HL-60 (cell line): ENCODE measurements around the gene RAB31.

ENCODE experiments used
- GABPA ChIP-seq: IDR thresholded peaks from 2 replicates; pipeline ENCODE4 v1.6.1; 2012; ENCODE audit warnings: low read depth
- POLR2AphosphoS5 ChIP-seq: IDR thresholded peaks from 2 replicates; pipeline ENCODE4 v1.6.1; 2012; ENCODE audit warnings: low read depth
- SPI1 ChIP-seq: IDR thresholded peaks from 2 replicates; pipeline ENCODE4 v1.6.1; 2012; ENCODE audit warnings: low read depth, mild to moderate bottlenecking, borderline replicate concordance
- TF ChIP-seq, protein P1 (sequence below): IDR thresholded peaks from 2 replicates; pipeline ENCODE4 v1.6.1; 2012; ENCODE audit warnings: low read depth; ENCODE audit not compliant: insufficient replicate concordance
- TF ChIP-seq, protein P2 (sequence below): IDR thresholded peaks from one replicate; pipeline ENCODE4 v1.5.1; 2011; ENCODE audit warnings: low read length, control low read depth, inconsistent platforms; ENCODE audit not compliant: insufficient read depth

DNA sequence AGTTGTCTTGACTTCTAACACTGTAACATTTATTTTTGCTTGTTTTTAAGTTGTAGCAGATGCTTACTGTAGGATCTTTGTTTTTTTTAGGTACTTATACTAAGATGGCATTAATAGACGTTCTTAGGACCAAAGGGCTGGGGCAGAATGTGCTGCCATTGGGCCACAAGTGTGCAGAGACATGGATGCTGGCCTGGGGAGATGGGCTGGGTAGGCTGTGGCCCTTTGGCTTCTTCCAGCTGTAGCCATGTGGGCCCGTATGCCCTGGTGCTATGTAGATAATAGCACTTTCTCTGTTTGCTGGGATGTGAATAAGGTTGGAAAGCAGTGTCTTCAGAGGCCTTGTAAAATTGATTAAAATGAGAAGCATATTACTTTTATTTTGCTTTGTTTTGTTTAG is 18.8 kb downstream of the RAB31 start:
- TF ChIP-seq, protein P1, sequence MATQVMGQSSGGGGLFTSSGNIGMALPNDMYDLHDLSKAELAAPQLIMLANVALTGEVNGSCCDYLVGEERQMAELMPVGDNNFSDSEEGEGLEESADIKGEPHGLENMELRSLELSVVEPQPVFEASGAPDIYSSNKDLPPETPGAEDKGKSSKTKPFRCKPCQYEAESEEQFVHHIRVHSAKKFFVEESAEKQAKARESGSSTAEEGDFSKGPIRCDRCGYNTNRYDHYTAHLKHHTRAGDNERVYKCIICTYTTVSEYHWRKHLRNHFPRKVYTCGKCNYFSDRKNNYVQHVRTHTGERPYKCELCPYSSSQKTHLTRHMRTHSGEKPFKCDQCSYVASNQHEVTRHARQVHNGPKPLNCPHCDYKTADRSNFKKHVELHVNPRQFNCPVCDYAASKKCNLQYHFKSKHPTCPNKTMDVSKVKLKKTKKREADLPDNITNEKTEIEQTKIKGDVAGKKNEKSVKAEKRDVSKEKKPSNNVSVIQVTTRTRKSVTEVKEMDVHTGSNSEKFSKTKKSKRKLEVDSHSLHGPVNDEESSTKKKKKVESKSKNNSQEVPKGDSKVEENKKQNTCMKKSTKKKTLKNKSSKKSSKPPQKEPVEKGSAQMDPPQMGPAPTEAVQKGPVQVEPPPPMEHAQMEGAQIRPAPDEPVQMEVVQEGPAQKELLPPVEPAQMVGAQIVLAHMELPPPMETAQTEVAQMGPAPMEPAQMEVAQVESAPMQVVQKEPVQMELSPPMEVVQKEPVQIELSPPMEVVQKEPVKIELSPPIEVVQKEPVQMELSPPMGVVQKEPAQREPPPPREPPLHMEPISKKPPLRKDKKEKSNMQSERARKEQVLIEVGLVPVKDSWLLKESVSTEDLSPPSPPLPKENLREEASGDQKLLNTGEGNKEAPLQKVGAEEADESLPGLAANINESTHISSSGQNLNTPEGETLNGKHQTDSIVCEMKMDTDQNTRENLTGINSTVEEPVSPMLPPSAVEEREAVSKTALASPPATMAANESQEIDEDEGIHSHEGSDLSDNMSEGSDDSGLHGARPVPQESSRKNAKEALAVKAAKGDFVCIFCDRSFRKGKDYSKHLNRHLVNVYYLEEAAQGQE: no peak
- TF ChIP-seq, protein P2, sequence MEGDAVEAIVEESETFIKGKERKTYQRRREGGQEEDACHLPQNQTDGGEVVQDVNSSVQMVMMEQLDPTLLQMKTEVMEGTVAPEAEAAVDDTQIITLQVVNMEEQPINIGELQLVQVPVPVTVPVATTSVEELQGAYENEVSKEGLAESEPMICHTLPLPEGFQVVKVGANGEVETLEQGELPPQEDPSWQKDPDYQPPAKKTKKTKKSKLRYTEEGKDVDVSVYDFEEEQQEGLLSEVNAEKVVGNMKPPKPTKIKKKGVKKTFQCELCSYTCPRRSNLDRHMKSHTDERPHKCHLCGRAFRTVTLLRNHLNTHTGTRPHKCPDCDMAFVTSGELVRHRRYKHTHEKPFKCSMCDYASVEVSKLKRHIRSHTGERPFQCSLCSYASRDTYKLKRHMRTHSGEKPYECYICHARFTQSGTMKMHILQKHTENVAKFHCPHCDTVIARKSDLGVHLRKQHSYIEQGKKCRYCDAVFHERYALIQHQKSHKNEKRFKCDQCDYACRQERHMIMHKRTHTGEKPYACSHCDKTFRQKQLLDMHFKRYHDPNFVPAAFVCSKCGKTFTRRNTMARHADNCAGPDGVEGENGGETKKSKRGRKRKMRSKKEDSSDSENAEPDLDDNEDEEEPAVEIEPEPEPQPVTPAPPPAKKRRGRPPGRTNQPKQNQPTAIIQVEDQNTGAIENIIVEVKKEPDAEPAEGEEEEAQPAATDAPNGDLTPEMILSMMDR: no peak
- no peak for TF ChIP-seq POLR2AphosphoS5
- no peak for TF ChIP-seq GABPA
- TF ChIP-seq SPI1: no peak
